HepG2 (cell line): ENCODE data around the gene SLC25A25. TPM values are rescaled to one million over a fixed set of nuclear protein-coding genes. Genes with fewer than 3 reads are reported as not detected.

Experiments used
- BCL6 ChIP-seq: IDR thresholded peaks from 2 replicates; pipeline ENCODE4 v1.6.1; 2016; ENCODE audit warnings: missing genetic modification reagents, missing compliant biosample characterization
- DPF2 ChIP-seq: sonication (generic); formaldehyde crosslinking; IDR thresholded peaks from 2 replicates; pipeline ENCODE4 v1.4.0; 2020; ENCODE audit warnings: mild to moderate bottlenecking, low read depth, missing genetic modification reagents, borderline replicate concordance
- HNRNPK ChIP-seq: fragments of 200-400 bp; formaldehyde crosslinking; IDR thresholded peaks from 2 replicates; pipeline ENCODE4 v1.6.1; 2018; ENCODE audit warnings: low read length, low read depth, moderate library complexity, mild to moderate bottlenecking; ENCODE audit not compliant: poor library complexity, severe bottlenecking
- NFAT5 ChIP-seq: sonication (generic); formaldehyde crosslinking; IDR thresholded peaks from 2 replicates; pipeline ENCODE4 v1.4.0; 2020; ENCODE audit warnings: missing genetic modification reagents
- PITX1 ChIP-seq: sonication (generic); formaldehyde crosslinking; IDR thresholded peaks from 2 replicates; pipeline ENCODE4 v1.5.1; 2020; ENCODE audit warnings: mild to moderate bottlenecking, missing genetic modification reagents
- PRDM4 ChIP-seq: sonication (generic); formaldehyde crosslinking; IDR thresholded peaks from 2 replicates; pipeline ENCODE4 v1.9.0; 2021; ENCODE audit warnings: missing genetic modification reagents, borderline replicate concordance
- PRMT3 ChIP-seq: sonication (generic); formaldehyde crosslinking; IDR thresholded peaks from 2 replicates; pipeline ENCODE4 v1.8.1; 2022; ENCODE audit warnings: low read depth, mild to moderate bottlenecking, moderate library complexity, missing genetic modification reagents, borderline replicate concordance
- REXO4 ChIP-seq: sonication (generic); formaldehyde crosslinking; IDR thresholded peaks from 2 replicates; pipeline ENCODE4 v1.8.0; 2022; ENCODE audit warnings: missing genetic modification reagents, mild to moderate bottlenecking, borderline replicate concordance
- SRSF4 ChIP-seq: fragments of 200-400 bp; formaldehyde crosslinking; IDR thresholded peaks from one replicate; pipeline ENCODE4 v1.6.1; 2018; ENCODE audit warnings: mild to moderate bottlenecking, low read depth, low read length, moderate library complexity; ENCODE audit not compliant: poor library complexity, severe bottlenecking
- STAT6 ChIP-seq: sonication (generic); formaldehyde crosslinking; IDR thresholded peaks from 2 replicates; pipeline ENCODE4 v1.4.0; 2020; ENCODE audit warnings: missing genetic modification reagents, mild to moderate bottlenecking, borderline replicate concordance
- ZFP36L2 ChIP-seq: sonication (generic); formaldehyde crosslinking; IDR thresholded peaks from 2 replicates; pipeline ENCODE4 v1.4.0; 2020; ENCODE audit warnings: missing genetic modification reagents
- ZNF225 ChIP-seq: sonication (generic); formaldehyde crosslinking; IDR thresholded peaks from 2 replicates; pipeline ENCODE4 v1.4.0; 2020; ENCODE audit warnings: mild to moderate bottlenecking, missing genetic modification reagents
- ZNF784 ChIP-seq: sonication (generic); formaldehyde crosslinking; IDR thresholded peaks from 2 replicates; pipeline ENCODE4 v1.5.1; 2020; ENCODE audit warnings: missing genetic modification reagents, mild to moderate bottlenecking, borderline replicate concordance
- ZNF839 ChIP-seq: sonication (generic); formaldehyde crosslinking; IDR thresholded peaks from 2 replicates; pipeline ENCODE4 v1.4.0; 2020; ENCODE audit warnings: missing genetic modification reagents, mild to moderate bottlenecking, borderline replicate concordance
- ZNF879 ChIP-seq: sonication (generic); formaldehyde crosslinking; IDR thresholded peaks from 2 replicates; pipeline ENCODE4 v1.8.1; 2023; ENCODE audit warnings: missing genetic modification reagents
- ZNF883 ChIP-seq: sonication (generic); formaldehyde crosslinking; IDR thresholded peaks from 2 replicates; pipeline ENCODE4 v1.5.1; 2020; ENCODE audit warnings: mild to moderate bottlenecking, missing genetic modification reagents; ENCODE audit errors: not compliant biosample characterization
- polyA plus RNA-seq, 8 experiments: library from polyadenylated mRNA; depleted of rRNA in 3 of 8; stranded (reverse) in 7 of 8; unstranded in 1 of 8; fragments of >200 nt; fragmentation: Illumina TruSeq in 4 of 8; extraction: Trizol in 4 of 8; gene quantifications; 2 replicates each; pipeline versions ENCODE4 v1.2.1 to v1.2.3, GENCODE V29; 2011 to 2016; ENCODE audit warnings: low read depth in 4 of 8, missing spikeins in 1 of 8, mixed read lengths in 1 of 8; ENCODE audit not compliant: insufficient read depth in 1 of 8
- total RNA-seq, 5 experiments: library from RNA; depleted of rRNA; stranded (reverse); fragments of >200 nt; fragmentation: Illumina TruSeq; extraction: Trizol; gene quantifications; 2 replicates each; pipeline ENCODE4 v1.2.3, GENCODE V29; 2016; ENCODE audit warnings: low read depth in 1 of 5

Gene SLC25A25
- total and polyA plus RNA-seq, 2 of the 13 experiments (the other 11 are each of a cell fraction or from before 2014, with no cell fraction given), result 10.5 to 24.8 TPM

GRCh38 chr9:128102861-128103588 lies 35.0 kb downstream of the SLC25A25 start (continued):
- TF ChIP-seq NFAT5 (CRISPR knock-in tag) (no peak), REXO4 (CRISPR knock-in tag) (peak; percentile 93; the same call in 1 of the 2 replicates), ZNF883 (CRISPR knock-in tag) (peak; percentile 85), DPF2 (peak; percentile 87), SRSF4 (no peak), ZNF225 (peak; percentile 47; the same call in 1 of the 2 replicates), ZFP36L2 (0 out of 2 replicates have a peak, but pooled peaks have one; percentile 78), PRDM4 (no peak), STAT6 (CRISPR knock-in tag) (peak; percentile 68; the same call in 1 of the 2 replicates), ZNF879 (CRISPR knock-in tag) (peak; percentile 79; the same call in 1 of the 2 replicates), ZNF784 (CRISPR knock-in tag) (peak; percentile 96), BCL6 (CRISPR knock-in tag) (peak; percentile 91), ZNF839 (CRISPR knock-in tag) (no peak; the same call in 1 of the 2 replicates), HNRNPK (no peak), PITX1 (CRISPR knock-in tag) (peak; percentile 98), PRMT3 (CRISPR knock-in tag) (peak; percentile 71; the same call in 1 of the 2 replicates)
